ENCODE data around the gene EPHB3. TPM values are rescaled to one million over a fixed set of nuclear protein-coding genes. Genes with fewer than 3 reads are reported as not detected.

EPHB3 gene
- total RNA-seq, 3 donors from 2014 or later (not counting 1 experiment from before 2014, with no cell fraction given), result not detected

- Mint-ChIP-seq H3K4me3 (no peak overlapping the region), H3K9me3 (no peaks in the 10 kb centered on the region), H3K27ac (no peak overlapping the region), H3K36me3 (no peaks in the 10 kb centered on the region), H3K4me1 (no peaks in the 10 kb centered on the region), H3K27me3 (ENCODE audit: low read depth in 2 of 2) (no peaks in the 10 kb centered on the region)
- no peak overlapping the region for H3K4me3 ChIP-seq (ENCODE audit: low read length)
- H3K27ac ChIP-seq (ENCODE audit: low read length), result no peak overlapping the region
- DNase-seq (no peak), ATAC-seq (no peak)
- TF ChIP-seq CTCF (IDR thresholded peaks at IDR 0.05), result no peak
- no peaks in the 10 kb centered on the region for H3K27me3 ChIP-seq (ENCODE audit: control insufficient read depth, insufficient read depth, low read length)
- no peaks in the 10 kb centered on the region for H3K36me3 ChIP-seq (ENCODE audit: control insufficient read depth, insufficient read depth, low read length)
- H3K9me3 ChIP-seq (ENCODE audit: control insufficient read depth, insufficient read depth, low read length), result no peaks in the 10 kb centered on the region
- H3K4me1 ChIP-seq (ENCODE audit: control insufficient read depth, insufficient read depth, low read length), result peaks cover 4% of the 10 kb centered on the region
- intact Hi-C loops (cut with micrococcal nuclease), result no loop called here
- WGBS (ENCODE audit: insufficient coverage), result 85% methylated on average over 7 of the region's 7 CpGs
Observed at GRCh38 chr3:184593220-184593927, 31.8 kb downstream of the EPHB3 start.

GRCh38 chr3:184593928-184594303 lies 32.3 kb downstream of the EPHB3 start:
- Mint-ChIP-seq H3K27me3 (ENCODE audit: low read depth in 2 of 2) (no peaks in the 10 kb centered on the region), H3K4me1 (no peaks in the 10 kb centered on the region), H3K36me3 (no peaks in the 10 kb centered on the region), H3K4me3 (no peak overlapping the region), H3K9me3 (no peaks in the 10 kb centered on the region), H3K27ac (no peak overlapping the region)
- H3K4me1 ChIP-seq (ENCODE audit: control insufficient read depth, insufficient read depth, low read length), result peaks cover 4% of the 10 kb centered on the region
- no peaks in the 10 kb centered on the region for H3K9me3 ChIP-seq (ENCODE audit: control insufficient read depth, insufficient read depth, low read length)
- no peak overlapping the region for H3K4me3 ChIP-seq (ENCODE audit: low read length)
- ATAC-seq (no peak), DNase-seq (no peak)
- no peaks in the 10 kb centered on the region for H3K36me3 ChIP-seq (ENCODE audit: control insufficient read depth, insufficient read depth, low read length)
- intact Hi-C loops (cut with micrococcal nuclease), result no loop called here
- TF ChIP-seq CTCF (IDR thresholded peaks at IDR 0.05), result no peak
- H3K27ac ChIP-seq (ENCODE audit: low read length), result no peak overlapping the region
- 94% methylated on average over 10 of the region's 10 CpGs for WGBS (ENCODE audit: insufficient coverage)
- H3K27me3 ChIP-seq (ENCODE audit: control insufficient read depth, insufficient read depth, low read length), result no peaks in the 10 kb centered on the region

- no peaks in the 10 kb centered on the region for H3K36me3 Mint-ChIP-seq
- WGBS (ENCODE audit: insufficient coverage), result 86% methylated on average over 11 of the region's 12 CpGs
Observed at GRCh38 chr3:184594371-184595001, 32.9 kb downstream of the EPHB3 start.

More at GRCh38 chr3:184594371-184595001, 32.9 kb downstream of the EPHB3 start:
- intact Hi-C loops (cut with micrococcal nuclease), result no loop called here
- no peaks in the 10 kb centered on the region for H3K4me1 Mint-ChIP-seq
- H3K9me3 ChIP-seq (ENCODE audit: control insufficient read depth, insufficient read depth, low read length), result no peaks in the 10 kb centered on the region
- DNase-seq (no peak), ATAC-seq (no peak)
- H3K27me3 ChIP-seq (ENCODE audit: control insufficient read depth, insufficient read depth, low read length), result no peaks in the 10 kb centered on the region
- TF ChIP-seq CTCF (IDR thresholded peaks at IDR 0.05), result no peak
- no peaks in the 10 kb centered on the region for H3K36me3 ChIP-seq (ENCODE audit: control insufficient read depth, insufficient read depth, low read length)
- no peak overlapping the region for H3K4me3 Mint-ChIP-seq
- peaks cover 4% of the 10 kb centered on the region for H3K4me1 ChIP-seq (ENCODE audit: control insufficient read depth, insufficient read depth, low read length)
- no peaks in the 10 kb centered on the region for H3K27me3 Mint-ChIP-seq (ENCODE audit: low read depth in 2 of 2)
- H3K27ac Mint-ChIP-seq, result no peak overlapping the region
- no peaks in the 10 kb centered on the region for H3K9me3 Mint-ChIP-seq
- no peak overlapping the region for H3K4me3 ChIP-seq (ENCODE audit: low read length)
- no peak overlapping the region for H3K27ac ChIP-seq (ENCODE audit: low read length)
